Left colon (tissue), 2 donors: ENCODE measurements around the gene TCHH. TPM values are rescaled to one million over a fixed set of nuclear protein-coding genes. Genes with fewer than 3 reads are reported as not detected.

Source experiments
- ATAC-seq: fragments of 200-7000 bp; cut with Tn5 transposase; one replicate; pipeline ENCODE4 v1.9.1; 2020; ENCODE audit warnings: mild to moderate bottlenecking, moderate library complexity
- DNase-seq, 2 donors: peaks; one replicate each; pipeline ENCODE4 v3.0.0-alpha.2; 2020
- intact Hi-C, 2 donors: fragments of 100-400 bp; cut with DNase I in 1 of 2; cut with micrococcal nuclease in 1 of 2; formaldehyde crosslinking; loops; one replicate each; pipeline versions ENCODE4 v1.11.2 to v1.14.0; 2022; cut with DNase I, micrococcal nuclease
- total RNA-seq, 2 donors: library from RNA; stranded (reverse); fragmentation: NEBNext Ultra II Directional; extraction: Animal tissue kit (Norgen Biotek cat#: 25700); gene quantifications; one replicate each; pipeline ENCODE4 v1.2.1, GENCODE V29; 2021
- donor health status: DM: no; HTN: no; CAD: no.
- donor health status: DM: yes; HTN: yes; CAD: no.

The TCHH gene
- total RNA-seq, 2 donors from 2014 or later, result 0.06 TPM

GRCh38 chr1:152078831-152079441 lies 36.3 kb downstream of the TCHH start:
- DNase-seq (no peak), ATAC-seq (no peak)
- intact Hi-C loops, result no loop called here

GRCh38 chr1:152072311-152072710 lies 42.9 kb downstream of the TCHH start:
- DNase-seq (no peak), ATAC-seq (no peak)
- intact Hi-C loops, result no loop called here

- intact Hi-C loops, result no loop called here
- DNase-seq (no peak), ATAC-seq (no peak)
Observed at GRCh38 chr1:152071123-152071522, 44.1 kb downstream of the TCHH start.

- no peak for ATAC-seq
- intact Hi-C loops, result no loop called here
- DNase-seq, result no peak
Observed at GRCh38 chr1:152067929-152068328, 47.3 kb downstream of the TCHH start.

GRCh38 chr1:152067150-152067549 lies 48.1 kb downstream of the TCHH start:
- DNase-seq (no peak), ATAC-seq (no peak)
- intact Hi-C loops, result no loop called here

GRCh38 chr1:152061952-152062351 lies 53.3 kb downstream of the TCHH start:
- intact Hi-C loops, result no loop called here
- no peak for DNase-seq
- no peak for ATAC-seq

Other genes starting within 250 kb of the TCHH start
- gene THEM4, start 205.9 kb downstream of the TCHH start, total RNA-seq, result 10 to 100 TPM in 1 of 2 donors, 1 to 10 TPM in 1; 7.3 to 11.0 TPM
- 1,000 to 10,000 TPM; 1,029 to 1,322 TPM for gene S100A10, start 121.6 kb downstream of the TCHH start, total RNA-seq
- 100 to 1,000 TPM; 115 to 178 TPM for gene S100A11, start 78.4 kb downstream of the TCHH start, total RNA-seq
- gene TCHHL1, start 26.4 kb downstream of the TCHH start, total RNA-seq, result not detected
- gene RPTN, start 43.8 kb upstream of the TCHH start, total RNA-seq, result not detected
- gene HRNR, start 108.7 kb upstream of the TCHH start, total RNA-seq, result not detected
- not detected for gene FLG, start 209.8 kb upstream of the TCHH start, total RNA-seq
- gene FLG2, start 244.6 kb upstream of the TCHH start, total RNA-seq, result not detected